Stimulated activated CD4-positive, alpha-beta T cell treated with anti-CD3 and anti-CD28 coated beads, Interleukin-1b, Interleukin-23, amount 100 ng/mL, for 48 hours (primary cell): ENCODE results near the gene PRAMEF9.
"Not testable (repeated sequence)": the region's sequence is repeated elsewhere in the genome, so short reads cannot be mapped to it uniquely, and the experiment has no call there.

Experiments used
- DNase-seq: peaks from one replicate; pipeline ENCODE4 v3.0.0-alpha.2; 2020

Gene PRAMEF9

DNA sequence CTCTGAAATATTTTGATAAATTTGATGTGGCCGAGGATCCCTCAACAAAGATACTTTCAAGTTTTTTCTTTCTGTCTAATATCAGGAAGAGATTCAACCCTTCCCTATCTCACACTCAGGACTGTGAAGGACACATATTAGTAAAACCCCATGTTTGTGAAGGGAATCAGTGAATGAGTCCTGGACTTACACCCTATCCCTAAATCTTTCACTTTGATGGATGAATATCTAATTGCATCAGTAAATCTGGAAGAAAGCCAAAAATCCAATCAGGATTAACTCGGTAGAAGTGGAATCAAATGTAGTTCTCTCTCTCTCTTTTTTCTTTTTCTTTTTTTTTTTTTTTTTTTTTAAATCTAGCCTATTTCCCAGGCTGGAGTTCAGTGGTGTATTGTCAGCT, at the start of gene PRAMEF9:
TSS of gene PRAMEF9 (plus strand) at position 301 of the 400 bp plus-strand sequence. CDS start 3,433 bp downstream, outside the sequence.
- DNase-seq, result not testable (repeated sequence)

DNA sequence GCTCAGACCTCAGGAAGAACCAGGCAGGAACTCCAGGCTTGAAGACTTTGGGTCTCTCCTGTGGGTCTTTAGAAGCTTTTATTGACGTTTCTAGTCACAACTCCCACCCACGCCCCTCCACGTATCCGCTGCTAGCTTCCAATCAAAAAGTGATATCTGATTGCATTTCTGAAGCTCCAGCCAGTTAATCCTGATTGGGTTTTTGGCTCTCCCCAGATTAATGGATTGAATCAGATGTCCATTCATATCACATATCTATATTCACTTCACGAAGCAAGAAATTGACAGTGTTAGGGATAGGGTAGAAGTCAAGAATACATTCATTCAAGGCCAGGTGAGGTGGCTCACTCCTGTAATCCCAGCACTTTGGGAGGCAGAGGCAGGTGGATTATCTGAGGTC, 15.7 kb upstream of the PRAMEF9 start, which contains the start of gene PRAMEF26:
TSS of gene PRAMEF26 (minus strand) at position 101 of the 400 bp plus-strand sequence. CDS start 2,914 bp downstream, outside the sequence.
- not testable (repeated sequence) for DNase-seq

DNA sequence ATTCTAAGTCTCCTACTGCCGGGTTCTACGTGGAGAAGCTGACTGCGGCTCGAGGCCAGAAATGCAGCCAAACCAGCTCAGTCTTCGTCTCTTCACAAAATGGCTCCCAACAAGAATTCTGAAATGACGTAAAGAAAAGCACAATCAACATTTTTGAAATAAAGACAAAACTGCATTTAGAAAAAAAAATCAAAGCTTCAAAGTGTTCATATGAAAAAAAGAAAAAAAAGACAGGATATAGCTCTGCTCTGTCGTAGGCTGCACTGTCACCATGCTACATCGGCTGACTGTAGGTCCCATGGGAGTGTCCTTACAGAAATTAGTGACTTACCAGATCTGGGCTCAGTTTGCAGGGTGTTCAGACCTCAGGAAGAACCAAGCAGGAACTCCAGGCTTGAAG, 6.1 kb upstream of the PRAMEF9 start, which contains the start of gene HNRNPCL4:
TSS of gene HNRNPCL4 (minus strand) at position 101 of the 400 bp plus-strand sequence. CDS start 164 bp downstream, outside the sequence.
- not testable (repeated sequence) for DNase-seq

DNA sequence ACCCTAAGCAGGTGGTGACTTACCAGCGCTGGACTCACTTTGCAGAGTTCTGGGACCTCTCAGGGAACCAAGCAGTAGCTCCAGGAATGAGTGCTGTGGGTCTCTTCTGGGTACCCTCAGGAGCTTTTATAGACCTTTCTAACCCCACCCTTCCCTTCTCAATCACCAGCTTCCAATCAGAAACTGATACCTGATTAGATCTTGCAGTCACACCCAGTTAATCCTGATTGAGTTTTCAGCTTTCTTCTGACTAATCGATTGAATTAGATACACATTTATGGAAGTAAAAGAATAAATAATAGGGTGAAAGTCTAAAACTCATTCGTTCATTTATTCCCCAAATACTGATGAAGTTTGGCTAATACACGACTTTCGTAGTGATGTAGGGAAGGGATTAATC, 29.7 kb downstream of the PRAMEF9 start, which contains the start of gene PRAMEF13:
TSS of gene PRAMEF13 (minus strand) at position 101 of the 400 bp plus-strand sequence. CDS start 1,820 bp downstream, outside the sequence.
- DNase-seq, result not testable (repeated sequence)

DNA sequence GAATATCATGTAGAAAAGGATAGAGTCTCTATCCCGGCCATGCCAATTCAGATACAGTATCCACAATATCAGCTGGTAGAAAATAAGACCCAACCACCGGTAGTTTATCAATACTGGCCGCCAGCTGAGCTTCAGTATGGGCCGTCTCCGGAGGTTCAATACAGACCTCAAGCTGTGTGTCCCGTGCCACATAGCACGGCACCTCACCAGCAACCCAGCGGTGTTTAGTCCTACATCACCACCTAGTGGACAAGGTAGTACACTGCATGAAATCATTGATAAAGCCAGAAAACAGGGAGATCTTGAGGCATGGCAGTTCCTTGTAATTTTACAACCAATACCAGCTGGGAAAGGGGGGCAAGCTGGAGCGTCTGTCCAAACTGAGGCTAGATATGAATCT, 37.1 kb downstream of the PRAMEF9 start:
- not testable (repeated sequence) for DNase-seq

DNA sequence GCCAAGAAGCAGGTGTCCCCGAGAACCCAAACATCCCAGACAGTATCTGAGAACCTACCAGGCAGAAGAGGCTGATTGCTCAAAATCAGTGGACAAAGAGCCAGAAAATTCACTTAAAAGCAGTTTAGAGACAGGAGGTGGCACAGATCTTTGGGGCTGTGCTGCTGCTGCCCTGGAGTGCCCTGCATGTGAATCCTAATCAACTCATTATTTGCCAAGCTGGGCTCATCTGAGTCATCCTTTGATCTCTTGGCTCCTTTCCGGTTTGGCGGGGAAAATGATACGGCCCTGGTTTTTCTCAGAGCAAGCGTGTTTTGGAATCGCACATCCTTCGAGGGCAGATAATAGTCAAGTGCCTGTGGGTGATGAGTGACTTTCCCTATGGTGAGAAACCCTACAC, 45.0 kb downstream of the PRAMEF9 start:
- not testable (repeated sequence) for DNase-seq

DNA sequence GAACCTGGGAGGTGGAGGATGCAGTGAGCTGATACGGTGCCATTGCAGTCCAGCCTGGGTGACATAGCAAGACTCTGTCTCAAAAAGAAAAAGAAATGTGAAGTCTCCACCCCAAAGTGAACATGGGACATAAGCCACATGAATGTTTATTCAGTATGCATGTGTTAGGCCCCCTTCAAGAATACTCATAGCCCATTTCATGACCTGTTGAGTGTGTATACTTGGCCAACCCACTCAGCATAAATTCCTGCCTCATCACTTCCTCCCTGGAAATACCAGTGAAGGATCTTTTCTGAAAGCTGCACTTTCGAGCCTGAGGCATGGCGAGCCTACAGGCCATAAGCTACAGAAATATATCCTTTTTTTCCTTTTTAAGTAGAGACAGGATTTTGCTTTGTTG, 47.6 kb downstream of the PRAMEF9 start:
- DNase-seq, result not testable (repeated sequence)

DNA sequence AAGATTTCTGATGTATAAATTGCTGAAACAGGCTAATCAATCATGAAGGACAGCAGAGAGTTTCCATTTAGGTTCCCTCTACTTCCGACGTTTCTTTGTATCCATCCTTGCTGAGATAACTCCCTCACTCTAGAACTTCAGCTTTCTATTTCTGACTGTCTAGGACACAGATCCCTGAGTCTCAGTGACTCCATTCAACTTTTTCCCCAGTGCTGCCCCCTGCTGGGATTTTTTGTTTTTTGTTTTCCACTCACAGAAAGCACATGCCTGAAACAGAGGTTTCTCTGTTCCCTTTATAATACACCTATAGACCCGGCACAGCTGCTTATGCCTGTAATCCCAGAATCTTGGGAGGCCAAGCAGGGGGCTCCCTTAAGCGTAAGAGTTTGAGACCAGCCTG, 51.1 kb downstream of the PRAMEF9 start:
- not testable (repeated sequence) for DNase-seq

DNA sequence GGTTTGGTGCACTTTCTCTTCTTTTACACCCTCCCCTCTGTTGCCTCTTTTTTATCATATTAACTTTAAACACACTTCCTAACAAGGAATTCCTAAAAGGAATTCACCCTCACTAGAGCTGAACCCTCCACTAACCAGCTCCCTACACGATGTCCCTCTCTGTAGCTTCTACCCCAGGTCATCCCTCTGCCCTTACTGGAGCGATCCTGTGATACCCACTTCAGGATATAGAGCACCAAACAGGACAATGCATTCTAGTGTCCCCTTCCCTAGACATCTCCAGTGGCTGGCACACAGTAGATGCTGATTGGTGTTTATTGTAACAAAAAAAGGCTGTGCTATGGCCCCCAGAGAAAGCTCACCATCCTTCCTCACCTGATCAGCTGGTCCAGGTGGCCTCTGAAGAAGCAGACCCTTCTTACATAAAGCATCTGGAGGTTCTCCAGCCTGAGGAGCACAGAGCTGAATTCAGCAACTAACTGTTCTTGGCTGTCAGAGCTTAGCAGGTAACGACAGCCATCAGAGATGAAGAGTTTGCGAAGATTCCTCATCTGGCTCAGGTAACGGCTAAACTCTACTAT, 52.9 kb downstream of the PRAMEF9 start:
- DNase-seq, result no peak

DNA sequence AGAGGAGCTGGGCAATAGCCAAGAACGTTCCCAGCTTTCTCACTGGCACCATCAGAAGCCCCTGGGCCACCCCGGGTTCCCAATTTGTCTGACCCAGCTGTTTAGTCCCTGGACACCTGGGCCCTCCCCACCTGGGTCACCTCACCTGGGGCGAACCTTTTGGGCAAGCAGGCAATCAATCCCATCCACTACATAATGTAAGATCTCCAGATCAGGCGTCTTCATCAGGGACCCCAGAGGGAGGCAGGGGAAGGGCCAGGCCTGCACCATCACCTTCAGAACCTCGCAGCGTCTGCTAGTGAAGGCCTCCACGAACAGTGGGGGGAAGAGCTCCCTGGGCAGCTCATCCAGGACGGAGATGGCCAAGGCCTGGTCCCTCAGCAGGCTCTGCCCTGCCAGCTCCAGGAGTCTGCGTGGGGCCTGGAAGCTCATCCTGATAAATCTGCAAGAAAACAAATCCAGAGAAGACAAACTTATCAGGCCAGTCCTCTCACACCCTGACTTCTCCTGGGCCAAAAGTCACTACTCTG, 54.1 kb downstream of the PRAMEF9 start, which contains the start of gene PRAMEF18:
TSS of gene PRAMEF18 (minus strand) at position 480 of the 530 bp plus-strand sequence. CDS start at position 432, 48 bp downstream.
- not testable (repeated sequence) for DNase-seq

DNA sequence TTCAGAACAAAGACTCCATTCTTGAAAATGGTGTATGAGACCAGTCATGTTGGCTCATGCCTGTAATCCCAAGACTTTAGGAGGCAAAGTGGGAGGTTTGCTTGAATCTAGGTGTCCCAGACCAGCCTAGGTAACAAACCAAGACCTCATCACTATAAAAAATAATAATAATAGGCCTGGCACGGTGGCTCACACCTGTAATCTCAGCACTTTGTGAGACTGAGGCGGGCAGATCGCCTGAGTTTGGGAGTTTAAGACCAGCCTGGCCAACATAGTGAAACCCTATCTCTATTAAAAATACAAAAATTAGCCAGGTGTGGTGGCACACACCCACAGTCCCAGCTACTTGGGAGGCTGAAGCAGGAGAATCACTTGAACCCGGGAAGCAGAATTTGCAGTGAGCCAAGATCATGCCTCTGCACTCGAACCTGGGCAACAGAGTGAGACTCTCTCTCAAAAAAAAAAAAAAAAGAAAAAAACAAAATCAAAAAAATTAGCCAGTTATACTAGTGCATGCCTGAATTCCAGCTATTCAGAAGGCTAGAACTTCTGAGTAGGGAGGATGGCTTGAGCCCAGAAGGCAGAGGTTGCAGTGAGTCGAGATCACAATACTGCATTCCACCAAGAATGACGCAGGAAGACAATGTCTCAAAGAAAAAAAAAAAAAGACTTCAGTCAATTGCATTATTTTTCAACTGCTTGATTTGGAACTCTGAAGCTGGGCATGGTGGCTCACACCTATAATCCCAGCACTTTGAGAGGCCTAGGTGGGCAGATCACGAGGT, 55.8 kb downstream of the PRAMEF9 start:
- not testable (repeated sequence) for DNase-seq

DNA sequence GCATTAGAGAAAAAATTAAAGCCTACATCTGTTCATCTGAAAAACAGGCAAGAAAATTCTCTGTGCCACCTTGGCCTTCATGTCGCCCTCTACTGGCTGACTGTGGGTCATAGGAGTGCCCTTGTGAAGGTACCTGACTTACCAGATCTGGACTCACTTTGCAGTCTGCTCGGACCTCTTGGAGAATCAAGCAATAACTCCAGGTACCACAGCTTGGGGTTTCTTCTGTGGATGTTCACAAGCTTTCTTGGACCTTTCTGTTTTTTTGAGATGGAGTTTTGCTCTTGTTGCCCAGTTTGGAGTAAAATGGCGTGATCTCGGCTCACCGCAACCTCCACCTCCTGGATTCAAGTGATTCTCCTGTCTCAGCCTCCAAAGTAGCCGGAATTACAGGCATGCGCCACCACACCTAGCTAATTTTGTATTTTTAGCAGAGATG, 56.7 kb downstream of the PRAMEF9 start:
- DNase-seq, result peak; percentile 46
